ENCODE measurements around the gene HK2.

The HK2 gene

GRCh38 chr2:74935975-74936391 lies 102.1 kb downstream of the HK2 start:
- no peak for DNase-seq (ENCODE audit: low read depth in 2 of 2)

- no peak for DNase-seq (ENCODE audit: low read depth in 2 of 2)
Observed at GRCh38 chr2:74937221-74937880, 103.4 kb downstream of the HK2 start.

- no peak for DNase-seq (ENCODE audit: low read depth in 2 of 2)
Observed at GRCh38 chr2:74938264-74938663, 104.3 kb downstream of the HK2 start.

GRCh38 chr2:74939919-74940812 lies 106.2 kb downstream of the HK2 start:
- no peak for DNase-seq (ENCODE audit: low read depth in 2 of 2)

- DNase-seq (ENCODE audit: low read depth in 2 of 2) = no peak
Observed at GRCh38 chr2:74941284-74941683, 107.4 kb downstream of the HK2 start.

GRCh38 chr2:74942263-74942662 lies 108.3 kb downstream of the HK2 start:
- no peak for DNase-seq (ENCODE audit: low read depth in 2 of 2)

Data from stimulated activated CD4-positive, alpha-beta T cell treated with anti-CD3 and anti-CD28 coated beads, Interleukin-4, amount 100 ng/mL, for 48 hours (primary cell).